ENCODE data around the gene ZNF141.

DNA sequence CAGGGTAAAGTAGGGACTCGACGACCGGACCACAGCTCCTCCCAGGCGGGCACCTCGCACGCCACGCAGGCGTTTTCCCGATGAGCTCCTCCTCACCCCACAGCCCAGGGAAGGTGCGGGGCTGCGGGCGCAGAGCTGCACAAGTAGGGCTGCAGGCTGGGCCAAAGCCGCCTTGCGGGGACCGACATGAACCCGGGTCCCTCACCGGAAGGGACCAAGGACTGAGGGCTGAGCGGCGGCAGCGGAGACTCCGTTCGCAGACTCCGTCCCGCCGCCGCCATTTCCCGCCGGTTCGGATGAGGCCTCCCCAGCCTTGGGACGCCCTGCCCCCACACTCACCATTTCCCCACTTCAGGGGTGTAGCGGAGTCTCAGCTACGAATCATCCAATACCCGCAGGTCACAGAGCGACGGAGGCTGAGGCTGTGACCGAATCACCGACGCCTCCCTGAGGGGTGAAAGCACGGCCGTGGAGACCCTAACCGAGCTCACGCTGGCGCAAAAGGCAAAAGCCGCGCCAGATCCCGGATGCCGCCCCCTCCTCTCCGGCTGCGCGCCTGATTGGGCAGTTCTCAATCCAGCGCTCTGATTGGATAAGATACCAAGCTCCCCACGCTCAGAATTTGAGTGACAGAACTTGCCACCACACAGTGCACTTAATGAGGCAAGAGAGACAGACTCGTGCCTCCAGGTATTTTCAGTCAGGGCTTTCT lies 32.5 kb upstream of the ZNF141 start, which contains the start of gene ZNF732:
- TF ChIP-seq EP300 (IDR thresholded peaks at IDR 0.05) (no peak), POLR2A (IDR thresholded peaks at IDR 0.05) (no peak)
- TF ChIP-seq, protein P1, sequence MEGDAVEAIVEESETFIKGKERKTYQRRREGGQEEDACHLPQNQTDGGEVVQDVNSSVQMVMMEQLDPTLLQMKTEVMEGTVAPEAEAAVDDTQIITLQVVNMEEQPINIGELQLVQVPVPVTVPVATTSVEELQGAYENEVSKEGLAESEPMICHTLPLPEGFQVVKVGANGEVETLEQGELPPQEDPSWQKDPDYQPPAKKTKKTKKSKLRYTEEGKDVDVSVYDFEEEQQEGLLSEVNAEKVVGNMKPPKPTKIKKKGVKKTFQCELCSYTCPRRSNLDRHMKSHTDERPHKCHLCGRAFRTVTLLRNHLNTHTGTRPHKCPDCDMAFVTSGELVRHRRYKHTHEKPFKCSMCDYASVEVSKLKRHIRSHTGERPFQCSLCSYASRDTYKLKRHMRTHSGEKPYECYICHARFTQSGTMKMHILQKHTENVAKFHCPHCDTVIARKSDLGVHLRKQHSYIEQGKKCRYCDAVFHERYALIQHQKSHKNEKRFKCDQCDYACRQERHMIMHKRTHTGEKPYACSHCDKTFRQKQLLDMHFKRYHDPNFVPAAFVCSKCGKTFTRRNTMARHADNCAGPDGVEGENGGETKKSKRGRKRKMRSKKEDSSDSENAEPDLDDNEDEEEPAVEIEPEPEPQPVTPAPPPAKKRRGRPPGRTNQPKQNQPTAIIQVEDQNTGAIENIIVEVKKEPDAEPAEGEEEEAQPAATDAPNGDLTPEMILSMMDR (IDR thresholded peaks at IDR 0.05): no peak
